Activated effector memory CD4-positive, alpha-beta T cell treated with Interleukin-2 at 50 U/mL for 16 hours (primary cell): ENCODE measurements around the gene PHEX.
A peak's percentile ranks its signal among the peaks of the same experiment; 100 is the strongest.

Source experiments
- DNase-seq: peaks from one replicate; pipeline ENCODE4 v3.0.0-alpha.2; 2020

PHEX gene

GRCh38 chrX:22032084-22032483, at the start of gene PHEX:
PHEX (plus strand) TSS chrX:22032325; CDS start chrX:22033006, 681 bp downstream.
- DNase-seq = no peak

- DNase-seq = peak; percentile 39
Observed at GRCh38 chrX:21985332-21985777, 46.8 kb upstream of the PHEX start.

- no peak for DNase-seq
Observed at GRCh38 chrX:21986596-21986995, 45.5 kb upstream of the PHEX start.

GRCh38 chrX:21989384-21989783, 42.7 kb upstream of the PHEX start:
- DNase-seq = no peak

GRCh38 chrX:21990832-21991231, 41.3 kb upstream of the PHEX start:
- DNase-seq = no peak

GRCh38 chrX:21991504-21991903, 40.6 kb upstream of the PHEX start:
- no peak for DNase-seq

GRCh38 chrX:21993265-21993664, 38.9 kb upstream of the PHEX start:
- no peak for DNase-seq

GRCh38 chrX:21996872-21997455, 35.2 kb upstream of the PHEX start:
- no peak for DNase-seq

- DNase-seq = no peak
Observed at GRCh38 chrX:21998037-21998436, 34.1 kb upstream of the PHEX start.

GRCh38 chrX:22004866-22005265, 27.3 kb upstream of the PHEX start:
- DNase-seq = no peak

GRCh38 chrX:22012051-22012450, 20.1 kb upstream of the PHEX start:
- DNase-seq = no peak

- DNase-seq = no peak
Observed at GRCh38 chrX:22012931-22013330, 19.2 kb upstream of the PHEX start.

- DNase-seq = no peak
Observed at GRCh38 chrX:22015139-22015750, 16.9 kb upstream of the PHEX start.

- DNase-seq = no peak
Observed at GRCh38 chrX:22021751-22022324, 10.3 kb upstream of the PHEX start.

- no peak for DNase-seq
Observed at GRCh38 chrX:22024577-22024976, 7.5 kb upstream of the PHEX start.

- no peak for DNase-seq
Observed at GRCh38 chrX:22025751-22026150, 6.4 kb upstream of the PHEX start.

GRCh38 chrX:22026731-22027130, 5.4 kb upstream of the PHEX start:
- DNase-seq = no peak

- no peak for DNase-seq
Observed at GRCh38 chrX:22032506-22032905, 381 bp downstream of the PHEX start.

- no peak for DNase-seq
Observed at GRCh38 chrX:22033818-22034217, 1.7 kb downstream of the PHEX start.

- DNase-seq = no peak
Observed at GRCh38 chrX:22035236-22035635, 3.1 kb downstream of the PHEX start.

- no peak for DNase-seq
Observed at GRCh38 chrX:22037225-22037624, 5.1 kb downstream of the PHEX start.

GRCh38 chrX:22037911-22038537, 5.9 kb downstream of the PHEX start:
- no peak for DNase-seq

- no peak for DNase-seq
Observed at GRCh38 chrX:22039541-22039940, 7.4 kb downstream of the PHEX start.

GRCh38 chrX:22040184-22040583, 8.1 kb downstream of the PHEX start:
- DNase-seq = no peak
